ENCODE data around the gene COX7B2.

Gene COX7B2, protein sequence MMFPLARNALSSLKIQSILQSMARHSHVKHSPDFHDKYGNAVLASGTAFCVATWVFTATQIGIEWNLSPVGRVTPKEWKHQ

DNA sequence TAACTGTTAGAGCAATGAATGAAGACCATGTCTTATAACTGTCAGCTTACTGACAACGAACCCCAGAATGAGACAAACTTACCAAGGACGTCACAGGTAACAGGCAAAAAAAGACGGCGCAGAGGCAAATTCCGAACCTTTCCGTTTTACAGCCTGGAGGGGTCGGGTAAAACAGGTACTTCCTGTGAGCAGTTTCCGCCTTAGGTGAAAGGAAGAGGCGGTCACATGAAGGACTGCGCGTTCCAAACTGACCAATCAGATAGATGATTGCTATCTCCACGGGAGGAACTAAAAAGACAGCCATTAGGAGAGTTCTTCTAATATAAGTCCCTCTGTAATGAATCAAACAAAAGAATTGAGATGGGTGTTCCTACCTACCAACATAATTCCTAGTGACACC is at the start of gene COX7B2:
TSS of gene COX7B2 (minus strand) at position 168 of the 400 bp plus-strand sequence. CDS start 174,053 bp downstream, outside the sequence.
- no peak for DNase-seq (ENCODE audit: low read depth)

DNA sequence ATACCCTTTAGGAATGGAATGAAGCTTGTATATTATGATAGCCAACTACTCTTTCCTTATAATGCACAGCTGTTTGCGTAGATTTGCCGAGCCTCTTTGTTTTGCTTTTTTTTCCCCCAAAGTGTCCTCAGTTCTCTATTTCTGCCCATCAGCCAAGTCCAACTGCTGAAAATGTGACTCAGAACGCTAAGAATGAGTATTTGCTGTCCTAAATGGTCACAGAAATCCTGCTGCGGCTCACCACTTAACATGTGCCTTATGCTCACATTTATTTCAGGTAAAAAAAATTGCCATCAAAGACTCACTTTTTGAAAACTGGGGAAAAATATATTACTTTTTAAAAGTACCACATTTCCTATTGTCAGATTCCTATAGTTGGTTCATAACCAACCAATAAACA is 47.4 kb upstream of the COX7B2 start:
- DNase-seq (ENCODE audit: low read depth), result no peak

DNA sequence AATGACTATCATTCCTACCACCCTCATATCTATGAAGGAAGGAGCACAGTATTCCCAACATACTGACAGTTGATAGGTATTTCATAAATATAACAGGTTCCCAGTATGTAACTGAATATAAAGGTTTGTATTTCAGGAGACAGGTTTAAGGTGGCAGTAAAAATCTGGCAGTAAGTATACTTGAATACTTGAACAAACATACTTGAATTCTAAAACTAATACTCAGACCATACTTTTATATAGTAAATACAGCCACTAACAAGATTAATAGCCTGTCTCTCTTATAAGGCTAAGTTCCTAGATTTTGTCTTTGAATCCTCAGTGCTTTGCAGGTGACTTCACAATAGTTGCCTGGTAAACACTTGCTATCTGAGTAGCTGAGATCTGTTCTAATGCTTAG is 46.6 kb upstream of the COX7B2 start:
- DNase-seq (ENCODE audit: low read depth), result no peak

DNA sequence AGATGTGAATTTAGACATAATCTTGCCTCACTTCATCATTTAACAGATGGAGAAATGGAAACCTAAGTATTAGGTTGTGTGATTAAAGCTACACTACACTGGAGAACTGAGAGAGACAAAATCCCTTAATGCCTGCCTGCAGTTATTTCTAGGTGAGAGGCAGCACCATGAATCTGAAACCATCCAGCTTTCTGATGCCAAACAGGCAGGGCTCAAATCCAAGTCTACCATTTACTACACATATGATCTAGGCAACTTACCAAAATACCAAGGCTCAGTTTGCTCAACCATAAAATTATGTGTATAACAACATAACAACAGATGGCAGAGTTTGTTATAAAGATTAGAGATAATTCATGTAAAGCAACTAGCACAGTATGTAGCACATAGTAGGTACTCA is 45.6 kb upstream of the COX7B2 start:
- no peak for DNase-seq (ENCODE audit: low read depth)

DNA sequence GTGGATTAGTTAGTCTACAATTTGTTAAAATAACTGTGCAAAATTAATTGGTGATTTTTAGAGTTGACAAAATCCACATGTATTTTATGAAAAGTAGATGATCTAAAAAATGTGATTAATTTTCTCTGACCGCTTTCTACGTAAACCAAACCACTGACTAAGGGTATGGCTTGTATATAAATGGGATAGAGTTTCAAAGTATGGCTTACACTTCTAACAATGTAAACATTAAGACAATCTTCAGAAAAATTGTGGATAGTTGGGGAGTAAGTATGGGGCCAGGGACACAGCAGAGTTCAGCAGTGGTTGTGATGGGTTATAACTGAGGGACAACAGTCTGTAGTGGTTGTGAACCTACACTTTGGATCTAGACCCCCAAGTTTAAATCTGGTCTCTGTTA is 44.5 kb upstream of the COX7B2 start:
- no peak for DNase-seq (ENCODE audit: low read depth)

DNA sequence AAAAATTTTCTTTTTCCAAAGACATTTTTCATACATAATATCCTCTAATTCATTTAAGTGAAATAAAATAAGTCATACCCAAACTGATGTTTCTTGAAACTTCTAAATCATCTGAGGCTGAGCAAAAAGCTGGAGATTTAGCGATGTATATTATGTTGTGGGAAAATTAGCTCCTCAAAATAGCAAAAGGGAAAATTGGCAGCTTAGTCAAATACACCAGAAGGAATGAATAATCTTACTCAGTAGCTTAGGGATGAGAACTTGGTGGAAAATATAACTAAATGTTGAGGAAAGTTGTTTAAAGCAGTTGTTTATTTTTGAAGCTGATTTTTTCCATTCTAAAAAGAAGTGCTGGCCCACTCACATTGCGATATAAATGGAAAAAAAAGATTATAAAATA is 43.4 kb upstream of the COX7B2 start:
- DNase-seq (ENCODE audit: low read depth), result no peak

DNA sequence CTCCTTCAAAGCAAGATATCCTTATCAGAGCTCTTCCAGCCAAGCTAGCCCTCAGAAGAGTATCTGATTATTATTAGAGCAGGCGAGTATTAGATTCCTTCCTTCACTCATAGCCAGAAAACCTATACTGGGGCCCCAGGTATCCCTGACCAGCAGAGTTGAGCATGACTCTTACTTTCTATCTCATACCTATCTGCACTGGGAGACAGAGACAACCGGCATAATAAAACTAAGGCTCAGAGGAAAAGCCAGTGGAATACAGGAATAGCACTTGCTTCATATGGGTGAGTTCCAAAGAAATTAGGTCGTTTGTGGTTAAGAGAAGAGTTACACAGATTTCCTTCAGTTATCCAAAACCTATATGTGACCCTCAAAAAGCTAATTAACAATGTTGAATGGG is 41.8 kb upstream of the COX7B2 start:
- DNase-seq (ENCODE audit: low read depth), result no peak

DNA sequence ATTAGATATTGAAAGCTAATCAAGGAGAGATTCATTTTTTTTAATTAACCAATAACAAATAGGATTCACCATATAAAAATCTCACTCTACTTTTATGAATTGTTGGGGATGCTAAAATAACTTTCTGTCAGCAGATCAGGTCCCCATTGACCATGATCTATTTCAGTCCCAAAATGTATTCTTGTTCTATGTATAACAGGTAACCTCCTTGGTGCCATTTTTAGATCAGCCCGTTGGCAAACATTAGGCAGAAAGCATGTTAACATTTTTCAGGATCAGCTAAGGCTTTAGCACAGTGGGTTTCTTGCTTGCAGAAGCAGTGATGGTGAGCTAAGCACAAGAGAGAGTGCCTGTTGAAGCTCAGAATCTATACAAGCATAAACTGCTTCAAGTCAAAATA is 40.8 kb upstream of the COX7B2 start:
- no peak for DNase-seq (ENCODE audit: low read depth)

DNA sequence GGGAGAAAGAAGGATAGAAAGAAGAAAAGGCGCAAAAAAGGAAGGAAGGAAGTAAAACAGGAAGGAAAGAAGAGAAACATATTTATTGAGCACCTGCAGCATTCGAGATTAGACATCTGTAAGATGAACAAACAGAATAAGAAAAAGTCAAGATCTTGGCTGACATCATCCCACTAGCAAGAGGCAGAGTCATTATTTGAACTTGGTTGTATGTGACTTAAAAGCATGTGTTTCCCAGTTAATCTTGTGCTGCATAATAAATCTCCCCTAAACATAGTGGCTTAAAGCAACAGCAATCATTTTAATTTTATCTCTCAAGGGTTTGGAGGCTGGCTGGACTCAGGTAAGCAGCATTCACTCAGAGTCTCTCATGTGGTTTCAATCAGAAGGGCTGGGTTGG is 38.5 kb upstream of the COX7B2 start:
- DNase-seq (ENCODE audit: low read depth), result no peak

DNA sequence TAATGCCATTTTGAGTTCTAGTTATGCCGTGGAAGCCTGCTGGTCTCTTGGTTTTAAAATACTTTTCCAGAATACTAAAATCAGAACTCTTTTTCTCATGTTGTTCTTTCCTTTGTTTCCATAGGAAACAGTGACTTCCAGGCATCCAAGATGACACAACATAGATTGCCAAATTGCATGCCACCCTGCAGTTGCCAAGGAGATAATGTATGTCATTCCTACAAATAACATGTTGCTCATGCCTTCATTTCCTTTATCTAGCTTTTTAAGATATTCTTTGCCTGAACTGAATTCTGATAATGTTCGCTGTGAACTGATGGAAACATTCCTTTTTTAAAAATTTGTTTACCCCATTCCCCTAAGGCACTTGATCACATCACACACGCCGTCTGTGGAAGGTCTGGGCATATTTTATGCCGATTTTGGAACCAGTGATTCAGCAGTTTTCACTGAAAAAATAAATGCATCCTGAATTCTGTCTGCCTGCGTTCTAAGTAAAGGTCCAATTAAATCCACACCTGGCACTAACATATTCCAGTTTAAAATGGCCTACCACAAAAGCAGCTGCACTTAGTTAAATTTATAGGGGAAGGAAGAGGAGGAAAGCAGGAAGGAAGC is 38.0 kb upstream of the COX7B2 start:
- no peak for DNase-seq (ENCODE audit: low read depth)

DNA sequence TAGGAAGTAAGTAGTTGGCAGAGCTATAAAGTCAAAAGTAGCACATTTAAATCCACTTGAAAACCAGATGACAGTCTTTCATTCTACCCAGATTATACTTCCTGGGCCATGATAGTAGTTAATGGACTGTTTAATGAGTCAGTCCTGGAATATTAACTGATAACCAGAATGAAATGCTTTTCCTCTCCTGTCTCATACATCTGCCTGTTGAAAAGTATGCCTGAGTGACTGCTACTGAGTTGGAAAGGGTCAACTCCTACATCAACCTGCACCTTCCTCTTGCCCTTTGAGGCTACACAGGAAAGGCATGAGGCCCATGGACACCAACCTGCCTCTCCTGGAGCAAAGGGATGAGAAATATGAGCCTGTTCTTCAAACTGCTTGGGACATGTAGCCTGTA is 36.0 kb upstream of the COX7B2 start:
- no peak for DNase-seq (ENCODE audit: low read depth)

DNA sequence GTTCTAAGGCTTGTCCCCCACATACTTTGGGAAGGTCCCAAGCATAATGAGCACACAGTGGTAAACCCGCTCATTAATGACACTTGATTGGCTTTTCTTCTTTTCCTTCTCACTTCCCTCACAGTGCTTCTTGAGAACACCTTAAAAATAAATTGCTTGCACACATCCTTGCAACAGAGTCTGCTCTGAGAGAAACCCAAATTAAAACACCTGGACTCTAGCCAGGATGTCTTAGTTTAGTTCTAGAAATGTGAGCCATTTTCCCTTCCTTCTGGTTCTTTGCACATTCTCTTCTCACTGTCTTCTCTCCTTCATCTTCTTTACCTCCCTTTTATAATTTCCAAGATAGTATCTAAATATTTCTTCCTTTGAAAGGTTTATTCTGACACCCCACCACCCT is 35.3 kb upstream of the COX7B2 start:
- no peak for DNase-seq (ENCODE audit: low read depth)

DNA sequence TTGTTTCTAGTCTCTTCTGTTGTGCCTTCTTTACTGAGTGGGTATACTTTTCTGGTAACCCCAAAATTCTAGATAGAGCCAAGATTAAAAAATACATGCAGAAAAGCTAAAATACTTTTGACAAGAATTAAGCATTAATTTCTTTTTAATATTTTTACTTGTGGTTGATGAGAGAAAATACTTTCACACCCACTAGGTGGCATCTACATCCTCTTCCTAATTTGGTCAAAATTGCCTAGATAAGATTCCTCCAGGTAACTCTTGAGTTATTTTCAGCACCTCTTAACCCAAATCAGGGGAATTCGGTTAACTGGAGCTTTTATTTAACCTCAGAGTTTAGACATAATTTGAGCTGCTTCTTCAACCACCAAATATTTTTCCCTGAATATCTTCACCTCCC is 28.4 kb upstream of the COX7B2 start:
- no peak for DNase-seq (ENCODE audit: low read depth)

DNA sequence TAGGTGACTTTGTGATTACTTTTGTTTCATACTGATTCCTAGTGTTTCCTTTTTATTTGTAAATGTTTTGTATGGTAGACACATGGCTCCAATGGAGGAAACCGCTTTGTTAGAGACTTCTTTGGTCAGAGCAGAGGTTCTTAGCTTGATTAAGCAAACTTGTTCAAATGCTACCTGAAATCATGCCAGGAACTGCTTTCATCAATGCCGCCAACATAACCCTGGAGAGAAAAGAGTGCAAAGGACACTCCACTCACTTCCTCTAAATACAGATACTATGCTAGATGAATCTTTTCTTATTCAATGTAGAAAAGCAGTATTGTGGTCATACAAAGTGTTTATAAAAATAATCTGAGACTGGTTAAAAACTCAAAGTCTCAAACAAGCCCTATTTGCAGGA is 25.7 kb upstream of the COX7B2 start:
- DNase-seq (ENCODE audit: low read depth), result no peak

DNA sequence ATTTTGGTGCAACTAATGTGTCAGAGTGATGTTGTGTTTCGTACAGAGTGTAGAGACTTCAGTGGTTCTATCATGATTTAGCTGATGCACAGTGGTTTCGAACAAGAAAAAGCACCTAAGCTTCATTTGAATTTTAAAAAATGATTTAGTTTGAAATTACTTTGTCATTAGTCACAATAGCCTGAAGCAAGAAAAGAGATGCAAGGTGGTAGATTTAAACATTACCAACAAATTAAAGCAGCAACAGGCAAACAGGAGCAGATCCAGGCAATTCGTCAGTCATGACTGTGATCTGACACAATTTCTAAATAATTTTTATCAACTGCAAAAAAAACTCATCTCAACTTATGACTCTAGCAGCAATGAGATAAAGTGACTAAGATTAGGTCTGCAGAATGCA is 24.6 kb upstream of the COX7B2 start:
- DNase-seq (ENCODE audit: low read depth), result no peak

DNA sequence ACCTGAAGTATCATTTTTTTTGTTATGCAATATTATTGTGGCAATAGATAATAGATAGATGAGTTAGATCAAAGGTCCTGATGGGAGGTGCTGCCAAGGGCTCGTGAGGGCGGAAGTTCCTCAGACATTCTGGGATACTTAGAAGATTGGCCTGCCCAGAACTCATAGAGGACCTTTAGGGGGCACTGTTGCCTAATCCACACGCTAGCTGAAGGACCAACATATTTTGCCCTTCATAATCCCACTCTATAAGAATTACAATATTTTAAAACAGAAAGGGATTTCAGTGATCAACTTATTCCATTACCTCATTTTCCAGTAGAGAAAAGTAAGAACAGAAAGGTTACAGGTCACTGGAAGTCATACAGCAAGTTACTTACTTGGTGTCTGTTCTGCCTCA is 22.9 kb upstream of the COX7B2 start:
- DNase-seq (ENCODE audit: low read depth), result no peak

DNA sequence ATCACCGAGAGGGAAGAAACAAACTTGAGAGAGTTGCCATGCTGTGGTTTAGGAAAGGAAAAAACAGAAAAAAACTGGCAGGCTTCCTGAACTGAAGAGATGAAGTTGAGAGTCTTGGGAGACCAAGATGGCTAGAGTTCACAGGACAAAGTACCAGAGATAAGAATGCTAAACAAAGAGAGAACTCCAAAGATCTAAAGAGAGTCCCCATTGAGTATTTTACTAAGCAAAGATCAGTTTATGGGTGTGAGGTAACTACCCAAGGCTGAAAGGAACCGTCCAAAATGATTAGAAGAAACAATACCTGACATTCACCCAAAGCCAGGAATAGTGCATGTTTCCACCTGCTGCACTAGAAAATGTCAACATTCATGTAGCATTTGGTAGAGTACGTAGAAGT is 21.8 kb upstream of the COX7B2 start:
- no peak for DNase-seq (ENCODE audit: low read depth)

DNA sequence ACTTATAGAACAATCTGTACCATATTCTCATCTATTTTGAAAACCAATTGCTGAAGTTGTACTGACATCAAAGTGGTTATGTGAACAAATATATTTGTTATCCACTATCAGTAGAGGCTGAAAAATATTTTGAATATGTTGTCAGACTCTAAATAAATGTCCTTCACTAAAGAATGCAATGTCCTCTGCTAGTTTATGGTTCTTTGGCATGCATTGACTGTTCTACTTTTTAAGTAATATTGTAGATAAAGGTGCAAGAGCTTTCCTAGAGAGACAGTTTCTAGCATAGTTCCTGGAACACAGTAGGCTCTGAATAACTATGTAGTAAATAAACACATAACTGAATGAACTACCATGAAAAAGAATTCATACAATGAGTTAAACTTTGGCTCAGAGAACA is 18.2 kb upstream of the COX7B2 start:
- no peak for DNase-seq (ENCODE audit: low read depth)

DNA sequence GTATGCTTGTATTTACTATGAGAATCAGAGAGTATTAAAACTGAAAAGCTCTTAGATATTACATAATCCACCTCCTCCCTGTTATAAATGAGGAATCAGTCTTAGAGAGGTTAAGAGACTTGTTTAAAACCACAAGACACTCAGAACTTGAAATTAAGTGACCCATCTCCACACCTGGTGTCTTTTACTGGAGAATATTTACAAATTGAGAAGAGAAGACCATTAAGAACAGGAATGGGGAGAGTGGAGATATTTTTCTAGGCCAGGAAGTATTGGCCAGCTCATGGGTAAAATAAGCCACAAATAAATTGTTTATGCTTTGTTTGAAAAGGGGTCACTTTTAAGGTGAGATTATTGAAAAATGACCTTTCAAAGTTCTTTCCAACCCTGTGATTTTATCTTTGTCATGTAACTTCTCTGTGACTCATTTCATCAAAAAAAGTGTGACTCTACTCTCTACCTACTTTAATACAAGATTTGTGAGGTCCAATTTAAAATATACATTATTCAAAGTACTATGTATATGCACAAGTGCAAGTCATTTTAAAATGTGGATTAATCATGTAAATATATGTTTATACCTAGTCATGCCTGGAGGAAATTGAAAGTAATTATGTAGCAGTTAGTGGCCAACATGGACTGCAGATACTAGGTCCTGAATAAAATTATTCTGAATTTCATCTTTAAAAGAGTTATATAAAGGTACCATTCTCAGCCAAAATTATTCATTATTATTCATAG is 15.9 kb upstream of the COX7B2 start:
- DNase-seq (ENCODE audit: low read depth), result no peak

DNA sequence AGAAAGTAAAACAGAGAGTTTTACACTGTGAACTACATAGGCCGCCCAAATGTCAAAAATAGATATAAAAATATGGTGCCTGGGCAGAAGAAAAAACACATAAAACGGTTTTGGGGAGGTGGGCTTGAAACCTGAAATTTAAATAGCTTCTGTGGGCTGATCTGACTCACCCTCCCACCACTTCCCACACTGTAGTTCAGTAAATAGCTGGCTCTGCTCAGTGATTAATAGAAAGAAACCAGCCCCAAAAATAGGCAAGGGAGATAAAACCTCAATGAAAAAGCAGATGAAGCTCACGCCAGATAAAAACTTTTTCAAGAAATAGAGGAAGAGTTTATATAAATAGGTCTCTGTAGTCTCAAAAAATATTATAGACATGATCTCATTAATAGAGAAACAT is 13.2 kb upstream of the COX7B2 start:
- DNase-seq (ENCODE audit: low read depth), result no peak

DNA sequence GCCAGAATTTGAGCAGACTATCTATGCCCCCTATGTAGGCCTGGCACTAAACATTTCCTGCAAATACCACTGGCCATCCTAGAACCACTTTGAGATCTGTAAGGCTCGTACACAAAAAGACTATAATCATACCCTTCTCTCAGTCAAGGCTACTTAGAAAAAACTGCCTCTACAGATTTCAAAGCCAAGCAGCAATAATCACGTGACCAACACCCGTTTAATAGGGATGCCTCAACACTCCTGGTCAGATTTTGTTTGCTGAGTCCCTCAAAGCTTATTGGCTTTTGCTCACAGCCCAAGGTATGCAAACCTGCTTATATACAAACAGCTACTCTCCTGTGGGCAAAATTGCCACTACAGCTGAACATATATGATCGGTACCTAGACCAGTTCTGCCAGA is 897 bp downstream of the COX7B2 start:
- no peak for DNase-seq (ENCODE audit: low read depth)

DNA sequence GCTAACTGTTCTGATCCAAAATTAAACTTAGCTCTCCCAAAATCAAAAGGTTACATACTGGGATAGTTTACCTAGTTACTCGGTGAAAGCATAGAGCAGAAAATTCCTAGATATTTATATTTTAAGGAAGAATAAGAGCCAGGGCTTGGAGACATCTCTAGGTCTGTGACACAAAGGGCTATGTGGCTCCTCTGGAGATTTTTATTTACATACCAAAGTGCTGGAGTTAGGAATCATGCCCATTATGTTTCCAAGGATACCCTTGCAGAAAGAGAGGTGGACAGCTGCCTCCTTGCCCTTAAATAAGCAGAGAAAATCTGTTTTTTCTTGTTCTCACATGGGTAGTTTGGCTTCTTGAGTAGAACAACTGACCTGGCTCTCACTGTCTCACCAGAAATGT is 9.0 kb downstream of the COX7B2 start:
- no peak for DNase-seq (ENCODE audit: low read depth)

DNA sequence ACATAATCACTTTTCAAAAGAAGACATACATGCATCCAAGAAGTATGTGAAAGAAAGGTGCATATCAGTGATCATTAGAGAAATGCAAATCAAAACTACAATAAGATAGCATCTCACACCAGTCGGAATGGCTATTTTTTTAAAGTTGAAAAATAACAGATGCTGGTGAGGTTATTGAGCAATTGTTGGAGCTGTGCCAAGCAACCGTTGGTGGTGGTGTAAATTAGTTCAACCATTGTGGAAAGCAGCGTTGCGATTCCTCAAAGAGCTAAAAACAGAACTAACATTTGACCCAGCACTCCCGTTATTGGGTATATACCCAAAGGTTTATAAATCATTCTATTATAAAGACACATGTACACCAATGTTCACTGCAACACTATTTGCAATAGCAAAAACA is 14.2 kb downstream of the COX7B2 start:
- no peak for DNase-seq (ENCODE audit: low read depth)

DNA sequence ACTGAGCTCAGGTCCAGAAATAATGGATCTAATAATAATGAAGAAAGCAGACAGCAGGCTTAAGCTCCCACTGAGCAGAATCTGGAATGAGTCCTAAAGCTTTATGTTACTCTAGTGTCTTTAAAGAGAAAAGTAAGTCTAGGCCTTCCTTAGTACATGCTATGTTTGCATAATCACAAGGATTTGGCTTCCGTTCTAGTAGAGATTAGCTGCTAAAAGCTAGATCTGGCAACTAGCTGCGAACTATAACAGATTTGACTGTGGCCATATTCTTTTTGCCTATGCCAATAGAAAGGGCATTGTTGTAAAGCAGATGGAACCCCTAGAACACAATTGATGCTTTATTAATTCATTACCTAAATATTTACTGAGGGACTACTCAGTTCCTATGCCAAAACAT is 19.0 kb downstream of the COX7B2 start:
- no peak for DNase-seq (ENCODE audit: low read depth)

Data from non-pigmented ciliary epithelial cell (primary cell).